ENCODE measurements around the gene GPR152. TPM values are rescaled to one million over a fixed set of nuclear protein-coding genes. Genes with fewer than 3 reads are reported as not detected.

Gene GPR152
- total RNA-seq, 4 donors from 2014 or later, result not detected

DNA sequence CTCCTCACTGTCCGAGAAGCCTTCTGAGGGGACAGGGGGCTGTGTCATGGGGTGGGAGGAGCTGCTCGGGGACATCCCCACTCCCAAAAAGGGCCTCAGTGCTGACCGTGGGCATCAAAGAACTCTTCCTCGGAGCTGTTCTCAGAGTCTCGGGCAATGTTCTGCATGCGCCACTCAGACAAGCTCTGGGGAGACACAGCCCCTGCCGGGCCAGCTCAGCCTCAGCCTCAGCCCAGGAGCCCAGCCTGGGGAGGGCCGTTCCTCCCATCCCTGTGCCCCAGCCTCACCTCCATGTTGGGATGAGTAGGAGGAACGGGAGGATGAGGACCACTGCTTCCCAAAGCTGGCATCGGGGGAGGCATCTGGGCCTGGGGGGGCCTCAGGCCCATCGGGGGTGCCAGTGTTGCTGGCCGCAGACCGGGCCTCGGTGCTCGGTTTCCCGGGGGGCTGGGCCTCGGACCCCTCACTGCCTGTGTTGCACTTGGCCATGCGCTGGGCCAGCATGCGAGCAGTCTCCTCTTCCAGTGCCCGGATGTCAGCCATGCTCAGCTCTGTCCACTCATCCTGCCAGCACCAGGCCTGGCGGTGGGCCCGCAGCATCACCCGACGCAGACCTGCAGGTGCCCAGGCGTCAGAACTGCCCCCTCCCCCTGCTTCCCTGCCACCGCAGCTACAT is 47.4 kb upstream of the GPR152 start:
- peaks cover 5 to 20% (median 17%) of the 10 kb centered on the region in 3 donors for H3K4me1 ChIP-seq
- peaks cover 0 to 34% (median 0%) of the 10 kb centered on the region in 4 donors for H3K27me3 ChIP-seq
- DNase-seq, result no peak
- no peak for TF ChIP-seq POLR2A (IDR thresholded peaks at IDR 0.05)
- TF ChIP-seq, protein P1, sequence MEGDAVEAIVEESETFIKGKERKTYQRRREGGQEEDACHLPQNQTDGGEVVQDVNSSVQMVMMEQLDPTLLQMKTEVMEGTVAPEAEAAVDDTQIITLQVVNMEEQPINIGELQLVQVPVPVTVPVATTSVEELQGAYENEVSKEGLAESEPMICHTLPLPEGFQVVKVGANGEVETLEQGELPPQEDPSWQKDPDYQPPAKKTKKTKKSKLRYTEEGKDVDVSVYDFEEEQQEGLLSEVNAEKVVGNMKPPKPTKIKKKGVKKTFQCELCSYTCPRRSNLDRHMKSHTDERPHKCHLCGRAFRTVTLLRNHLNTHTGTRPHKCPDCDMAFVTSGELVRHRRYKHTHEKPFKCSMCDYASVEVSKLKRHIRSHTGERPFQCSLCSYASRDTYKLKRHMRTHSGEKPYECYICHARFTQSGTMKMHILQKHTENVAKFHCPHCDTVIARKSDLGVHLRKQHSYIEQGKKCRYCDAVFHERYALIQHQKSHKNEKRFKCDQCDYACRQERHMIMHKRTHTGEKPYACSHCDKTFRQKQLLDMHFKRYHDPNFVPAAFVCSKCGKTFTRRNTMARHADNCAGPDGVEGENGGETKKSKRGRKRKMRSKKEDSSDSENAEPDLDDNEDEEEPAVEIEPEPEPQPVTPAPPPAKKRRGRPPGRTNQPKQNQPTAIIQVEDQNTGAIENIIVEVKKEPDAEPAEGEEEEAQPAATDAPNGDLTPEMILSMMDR (IDR thresholded peaks at IDR 0.05), result no peak
- WGBS, 2 donors, result 100% methylated on average over 2 of the region's 26 CpGs; no CpG with 5 or more reads in 1 of the 2 donors
- peaks cover 4 to 79% (median 8%) of the 10 kb centered on the region in 3 donors for H3K36me3 ChIP-seq
- no peak overlapping the region for H3K4me3 ChIP-seq
- no peaks in the 10 kb centered on the region for H3K9me3 ChIP-seq
- intact Hi-C loops (cut with DNase I), result loop anchor here (5.0 kb wide), 1 partner anchor 98 kb away; the partner anchor contains the start of genes PPP1CA and TBC1D10C
- no peak overlapping the region for H3K27ac ChIP-seq

GRCh38 chr11:67498544-67498972 is 46.0 kb upstream of the GPR152 start:
- no peak overlapping the region for H3K4me3 ChIP-seq
- no peak for DNase-seq
- intact Hi-C loops (cut with DNase I), result no loop called here
- no peaks in the 10 kb centered on the region for H3K9me3 ChIP-seq
- TF ChIP-seq POLR2A (IDR thresholded peaks at IDR 0.05), result no peak
- TF ChIP-seq, protein P1 (IDR thresholded peaks at IDR 0.05), result no peak
- whole genome bisulfite sequencing, 2 donors, result 87 to 100% methylated on average over 5 to 6 of the region's 21 CpGs
- H3K27me3 ChIP-seq, result peaks cover 0 to 20% (median 0%) of the 10 kb centered on the region in 4 donors
- H3K27ac ChIP-seq, result no peak overlapping the region
- H3K4me1 ChIP-seq, result peaks cover 1 to 6% (median 4%) of the 10 kb centered on the region in 3 donors
- peaks cover 9 to 92% (median 13%) of the 10 kb centered on the region in 3 donors for H3K36me3 ChIP-seq

GRCh38 chr11:67497656-67498291 is 45.2 kb upstream of the GPR152 start:
- Histone ChIP-seq H3K27me3 (peaks cover 0 to 12% (median 0%) of the 10 kb centered on the region in 4 donors), H3K4me1 (no peaks in the 10 kb centered on the region), H3K36me3 (peaks cover 14 to 99% (median 21%) of the 10 kb centered on the region in 3 donors), H3K27ac (no peak overlapping the region), H3K9me3 (no peaks in the 10 kb centered on the region), H3K4me3 (no peak overlapping the region)
- TF ChIP-seq, protein P1 (IDR thresholded peaks at IDR 0.05), result no peak
- no peak for TF ChIP-seq POLR2A (IDR thresholded peaks at IDR 0.05)
- 88 to 97% methylated on average over 5 to 12 of the region's 21 CpGs for WGBS, 2 donors
- DNase-seq, result no peak
- intact Hi-C loops (cut with DNase I), result no loop called here

DNA sequence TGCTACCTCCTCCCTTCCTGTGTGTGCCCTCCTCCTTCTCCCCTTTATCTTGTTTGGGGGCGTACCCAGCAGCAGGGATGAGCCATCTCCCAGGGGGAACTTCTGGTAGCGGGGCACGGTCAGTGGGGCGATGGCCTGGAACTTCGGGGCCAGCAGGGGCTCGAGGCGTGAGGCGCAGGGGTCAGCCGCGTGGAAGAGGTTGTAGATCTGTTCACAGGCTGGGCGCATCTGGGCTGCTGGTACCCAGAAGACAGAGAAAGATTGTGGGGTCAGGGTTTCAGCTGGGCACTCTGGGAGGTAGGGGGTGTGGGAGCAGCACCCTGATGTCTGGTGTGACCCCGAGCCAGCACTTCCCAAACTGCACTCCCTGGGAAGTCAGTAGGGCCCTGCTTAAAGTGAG is 43.6 kb upstream of the GPR152 start:
- no peak for DNase-seq
- H3K36me3 ChIP-seq, result peaks cover 17 to 99% (median 29%) of the 10 kb centered on the region in 3 donors
- intact Hi-C loops (cut with DNase I), result no loop called here
- H3K27ac ChIP-seq, result no peak overlapping the region
- 81 to 90% methylated on average over 3 to 10 of the region's 12 CpGs for whole genome bisulfite sequencing, 2 donors
- H3K27me3 ChIP-seq, result no peaks in the 10 kb centered on the region
- H3K4me3 ChIP-seq, result no peak overlapping the region
- no peak for TF ChIP-seq POLR2A (IDR thresholded peaks at IDR 0.05)
- TF ChIP-seq, protein P1 (IDR thresholded peaks at IDR 0.05), result no peak
- no peaks in the 10 kb centered on the region for H3K4me1 ChIP-seq
- H3K9me3 ChIP-seq, result no peaks in the 10 kb centered on the region
